GM23248 (cell line): Measurements from ENCODE around the gene GFRAL.

Experiments used
- EZH2 ChIP-seq: fragments of 200-600 bp; sonication (generic); IDR thresholded peaks from 2 replicates; pipeline ENCODE4 v1.6.1; 2018; ENCODE audit warnings: antibody characterized with exemption, mild to moderate bottlenecking; ENCODE audit not compliant: insufficient read depth, poor library complexity, severe bottlenecking
- EZH2phosphoT487 ChIP-seq: fragments of 200-600 bp; sonication (generic); IDR thresholded peaks from 2 replicates; pipeline ENCODE4 v1.6.1; 2018; ENCODE audit warnings: antibody characterized with exemption, moderate library complexity, mild to moderate bottlenecking, low read depth; ENCODE audit not compliant: insufficient read depth

- TF ChIP-seq EZH2phosphoT487 (no peak), EZH2 (no peak)
Measured at GRCh38 chr6:55379895-55380294, 52.6 kb downstream of the GFRAL start.
